PC-9 (cell line): Measurements from ENCODE around the gene RPAP2. TPM values are rescaled to one million over a fixed set of nuclear protein-coding genes. Genes with fewer than 3 reads are reported as not detected.

ENCODE experiments used
- BruUV-seq: library from RNA; stranded (reverse); fragments of 400-500 nt; replicated peaks from 2 replicates; lab custom pipeline; 2021; lab: Mats Ljungman, UMichigan
- CTCF ChIA-PET: fragments of 300-600 bp; sonication (Branson Sonifier 250); formaldehyde crosslinking; loops from one replicate; lab custom pipeline; 2022; ENCODE audit warnings: antibody characterized with exemption; lab: Charles Lee
- POLR2A ChIA-PET: fragments of 300-600 bp; sonication (Branson Sonifier 250); formaldehyde crosslinking; loops from one replicate; lab custom pipeline; 2022; ENCODE audit warnings: antibody characterized with exemption; ENCODE audit not compliant: unreplicated experiment; lab: Charles Lee
- DNase-seq, 2 experiments: peaks; one replicate each; pipeline versions ENCODE4 v3.0.0 to v3.0.0-alpha.2; 2015 to 2022; ENCODE audit warnings: mixed read lengths in 1 of 2
- H2AFZ ChIP-seq: fragments of 200-600 bp; sonication (generic); 2 replicates; pipeline ENCODE4 v1.8.1; 2017; ENCODE audit warnings: antibody characterized with exemption
- H3F3A ChIP-seq: fragments of 200-600 bp; sonication (generic); 2 replicates; pipeline ENCODE4 v1.8.1; 2017; ENCODE audit warnings: antibody characterized with exemption, mild to moderate bottlenecking, low read depth; ENCODE audit not compliant: insufficient read depth
- H3K27ac ChIP-seq: fragments of 200-600 bp; sonication (generic); 2 replicates; pipeline ENCODE4 v1.6.1; 2016; ENCODE audit warnings: mixed run types
- H3K27me3 ChIP-seq: fragments of 200-600 bp; sonication (generic); 2 replicates; pipeline ENCODE4 v1.6.1; 2016; ENCODE audit warnings: low read depth, mixed run types; ENCODE audit not compliant: insufficient read depth
- H3K36me3 ChIP-seq: fragments of 200-600 bp; sonication (generic); 2 replicates; pipeline ENCODE4 v1.6.1; 2016; ENCODE audit warnings: low read depth, mixed run types
- H3K4me1 ChIP-seq: fragments of 200-600 bp; sonication (generic); replicated peaks from 2 replicates; pipeline ENCODE4 v1.6.1; 2016; ENCODE audit warnings: mixed run types; ENCODE audit not compliant: insufficient read depth
- H3K4me2 ChIP-seq: fragments of 200-600 bp; sonication (generic); 2 replicates; pipeline ENCODE4 v1.6.1; 2017; ENCODE audit warnings: mixed run types
- H3K4me3 ChIP-seq: fragments of 200-600 bp; sonication (generic); 2 replicates; pipeline ENCODE4 v1.6.1; 2016; ENCODE audit warnings: mixed run types
- H3K79me2 ChIP-seq: fragments of 200-600 bp; sonication (generic); 2 replicates; pipeline ENCODE4 v1.6.1; 2017; ENCODE audit warnings: low read depth, mixed run types
- H3K9me2 ChIP-seq: fragments of 200-600 bp; sonication (generic); 2 replicates; pipeline ENCODE4 v1.8.1; 2017; ENCODE audit warnings: mild to moderate bottlenecking; ENCODE audit not compliant: insufficient read depth
- H3K9me3 ChIP-seq: fragments of 200-600 bp; sonication (generic); 2 replicates; pipeline ENCODE4 v1.8.1; 2016; ENCODE audit warnings: low read depth; ENCODE audit not compliant: insufficient read depth
- H4K20me1 ChIP-seq: fragments of 200-600 bp; sonication (generic); 2 replicates; pipeline ENCODE4 v1.8.1; 2017; ENCODE audit not compliant: insufficient read depth
- EZH2 ChIP-seq: fragments of 200-600 bp; sonication (generic); IDR thresholded peaks from 2 replicates; pipeline ENCODE4 v1.8.0; 2017; ENCODE audit warnings: antibody characterized with exemption, low read depth
- intact Hi-C: fragments of 100-400 bp; cut with micrococcal nuclease; formaldehyde crosslinking; loops from one replicate; pipeline ENCODE4 v1.10.0; 2022; ENCODE audit not compliant: unreplicated experiment
- total RNA-seq: library from RNA; stranded (reverse); gene quantifications from 2 replicates; pipeline ENCODE4 v1.2.3, GENCODE V29; 2021
- TF ChIP-seq, protein P1 (sequence below): fragments of 200-600 bp; sonication (generic); conservative IDR thresholded peaks from 2 replicates; pipeline ENCODE4 v1.6.1; 2017; ENCODE audit warnings: mixed run types, antibody characterized with exemption, mild to moderate bottlenecking, moderate library complexity

The RPAP2 gene
- total RNA-seq, 1 experiment from 2014 or later, result 20.3 TPM

DNA sequence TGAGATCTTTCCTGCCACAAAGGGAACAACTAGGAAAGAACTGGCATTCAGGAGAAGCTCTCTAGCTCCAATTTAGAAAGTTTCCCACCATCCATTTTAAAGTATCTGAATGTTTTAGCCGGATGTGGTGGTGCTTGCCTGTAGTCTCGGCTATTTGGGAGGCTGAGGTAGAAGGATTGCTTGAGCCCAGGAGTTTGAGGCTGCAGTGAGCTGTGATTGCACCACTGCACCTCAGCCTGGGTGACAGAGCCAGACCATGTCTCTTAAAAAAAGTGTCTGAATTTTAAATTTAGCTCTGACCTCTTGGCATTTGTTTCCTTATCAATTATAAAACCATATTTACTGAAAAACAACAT lies 67.2 kb downstream of the RPAP2 start:
- Histone ChIP-seq H3K27ac (no peak overlapping the region), H3F3A (no peaks in the 10 kb centered on the region), H3K27me3 (no peaks in the 10 kb centered on the region), H3K79me2 (no peaks in the 10 kb centered on the region), H3K4me3 (no peak overlapping the region), H3K9me3 (no peaks in the 10 kb centered on the region), H3K9me2 (no peaks in the 10 kb centered on the region), H3K36me3 (no peaks in the 10 kb centered on the region), H3K4me2 (no peak overlapping the region), H2AFZ (no peak overlapping the region), H4K20me1 (no peaks in the 10 kb centered on the region), H3K4me1 (no peaks in the 10 kb centered on the region)
- DNase-seq, result no peak
- ChIA-PET CTCF (no interaction called here), POLR2A (no interaction called here)
- intact Hi-C loops, result no loop called here
- TF ChIP-seq EZH2, result no peak
- TF ChIP-seq, protein P1, sequence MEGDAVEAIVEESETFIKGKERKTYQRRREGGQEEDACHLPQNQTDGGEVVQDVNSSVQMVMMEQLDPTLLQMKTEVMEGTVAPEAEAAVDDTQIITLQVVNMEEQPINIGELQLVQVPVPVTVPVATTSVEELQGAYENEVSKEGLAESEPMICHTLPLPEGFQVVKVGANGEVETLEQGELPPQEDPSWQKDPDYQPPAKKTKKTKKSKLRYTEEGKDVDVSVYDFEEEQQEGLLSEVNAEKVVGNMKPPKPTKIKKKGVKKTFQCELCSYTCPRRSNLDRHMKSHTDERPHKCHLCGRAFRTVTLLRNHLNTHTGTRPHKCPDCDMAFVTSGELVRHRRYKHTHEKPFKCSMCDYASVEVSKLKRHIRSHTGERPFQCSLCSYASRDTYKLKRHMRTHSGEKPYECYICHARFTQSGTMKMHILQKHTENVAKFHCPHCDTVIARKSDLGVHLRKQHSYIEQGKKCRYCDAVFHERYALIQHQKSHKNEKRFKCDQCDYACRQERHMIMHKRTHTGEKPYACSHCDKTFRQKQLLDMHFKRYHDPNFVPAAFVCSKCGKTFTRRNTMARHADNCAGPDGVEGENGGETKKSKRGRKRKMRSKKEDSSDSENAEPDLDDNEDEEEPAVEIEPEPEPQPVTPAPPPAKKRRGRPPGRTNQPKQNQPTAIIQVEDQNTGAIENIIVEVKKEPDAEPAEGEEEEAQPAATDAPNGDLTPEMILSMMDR, result no peak
- no TSS peak for BruUV-seq

DNA sequence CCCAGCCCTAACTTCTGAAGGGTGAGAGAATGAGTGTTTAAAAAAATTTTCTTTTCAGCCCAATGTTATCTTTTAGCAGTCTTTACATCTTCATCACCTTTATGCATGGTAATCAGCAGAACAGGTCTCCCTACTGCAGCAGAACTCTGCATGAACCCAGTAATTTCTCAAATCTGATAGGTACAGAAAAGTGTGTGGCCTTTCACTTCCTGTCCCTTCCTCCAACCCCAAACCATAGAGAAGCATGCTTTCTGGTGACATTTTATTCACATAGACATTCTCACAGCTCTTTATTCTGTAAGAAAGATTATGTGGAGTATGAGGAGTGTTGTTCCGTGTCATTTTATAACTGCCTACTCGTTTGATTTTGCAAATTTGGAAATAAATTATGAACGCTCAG lies 68.6 kb downstream of the RPAP2 start:
- Histone ChIP-seq H3K79me2 (no peaks in the 10 kb centered on the region), H3K27me3 (no peaks in the 10 kb centered on the region), H3K9me3 (no peaks in the 10 kb centered on the region), H3K4me1 (no peaks in the 10 kb centered on the region), H3K9me2 (no peaks in the 10 kb centered on the region), H4K20me1 (no peaks in the 10 kb centered on the region; the same call in 1 of the 2 replicates), H2AFZ (no peak overlapping the region), H3K27ac (no peak overlapping the region), H3K4me2 (no peak overlapping the region), H3K4me3 (no peak overlapping the region), H3F3A (no peaks in the 10 kb centered on the region), H3K36me3 (no peaks in the 10 kb centered on the region)
- no TSS peak for BruUV-seq
- ChIA-PET POLR2A (interaction anchor here (0.6 kb wide), 1 partner anchor 666 kb away, joined by 3 read pairs; no protein-coding TSS in a partner anchor), CTCF (no interaction called here)
- TF ChIP-seq EZH2, result no peak
- TF ChIP-seq, protein P1, result no peak
- DNase-seq, result no peak
- intact Hi-C loops, result no loop called here

DNA sequence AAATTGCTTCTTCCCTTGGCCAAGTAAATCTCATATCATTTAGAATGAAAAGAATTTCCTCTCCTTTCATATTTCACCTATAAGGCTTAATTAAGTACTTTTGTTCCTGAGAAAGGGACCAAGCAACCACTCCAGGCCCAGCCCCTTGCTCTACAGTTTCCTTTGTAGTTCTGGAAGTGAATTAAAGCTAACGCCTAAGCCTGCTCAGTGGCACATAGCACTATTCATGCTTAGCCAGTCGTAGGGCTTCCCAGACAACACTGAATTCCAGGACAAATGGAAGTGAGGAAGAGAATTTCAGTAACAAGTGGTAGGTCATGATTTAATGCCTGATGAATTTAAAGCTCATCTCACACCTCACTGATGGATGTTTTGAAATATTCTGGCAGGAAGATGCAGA lies 73.3 kb downstream of the RPAP2 start:
- H3K9me2 ChIP-seq, result no peaks in the 10 kb centered on the region
- H3K4me2 ChIP-seq, result no peak overlapping the region
- no peak overlapping the region for H3K27ac ChIP-seq
- no peak for TF ChIP-seq EZH2
- TF ChIP-seq, protein P1, result no peak
- no peak overlapping the region for H3K4me3 ChIP-seq
- H3K9me3 ChIP-seq, result no peaks in the 10 kb centered on the region
- H3K4me1 ChIP-seq, result no peaks in the 10 kb centered on the region
- no peak for DNase-seq
- H3K36me3 ChIP-seq, result no peaks in the 10 kb centered on the region
- ChIA-PET POLR2A (no interaction called here), CTCF (interaction anchor here (0.7 kb wide), 1 partner anchor 304 kb away, joined by 9 read pairs; no protein-coding TSS in a partner anchor)
- no peaks in the 10 kb centered on the region; the same call in 1 of the 2 replicates for H4K20me1 ChIP-seq
- H2AFZ ChIP-seq, result no peak overlapping the region
- H3F3A ChIP-seq, result no peaks in the 10 kb centered on the region
- BruUV-seq, result no TSS peak
- intact Hi-C loops, result no loop called here
- no peaks in the 10 kb centered on the region for H3K79me2 ChIP-seq
- no peaks in the 10 kb centered on the region for H3K27me3 ChIP-seq
